DND-41 (cell line): ENCODE results near the gene PPP1R1C.

ENCODE experiments used
- ATAC-seq: fragments of 200-7000 bp; cut with Tn5 transposase; 3 replicates; pipeline ENCODE4 v1.9.1; 2021; ENCODE audit warnings: low read depth; ENCODE audit not compliant: insufficient read depth
- DNase-seq: peaks from one replicate; pipeline ENCODE4 v3.0.0-alpha.2; 2020
- H2AFZ ChIP-seq: 2 replicates; pipeline ENCODE4 v1.6.0; 2012; ENCODE audit warnings: low read depth, low read length
- H3K27ac ChIP-seq: 2 replicates; pipeline ENCODE4 v1.5.1; 2012; ENCODE audit warnings: low read length, inconsistent platforms
- H3K27me3 ChIP-seq: fragments of 200-600 bp; sonication (generic); 2 replicates; pipeline ENCODE4 v1.6.0; 2012; ENCODE audit warnings: low read length, mild to moderate bottlenecking, inconsistent platforms; ENCODE audit not compliant: insufficient read depth, poor library complexity
- H3K36me3 ChIP-seq: 2 replicates; pipeline ENCODE4 v1.5.1; 2012; ENCODE audit warnings: low read length, inconsistent platforms; ENCODE audit not compliant: insufficient read depth
- H3K4me1 ChIP-seq: 2 replicates; pipeline ENCODE4 v1.5.1; 2012; ENCODE audit warnings: mild to moderate bottlenecking, low read length; ENCODE audit not compliant: insufficient read depth
- H3K4me2 ChIP-seq: 2 replicates; pipeline ENCODE4 v1.6.0; 2012; ENCODE audit warnings: mild to moderate bottlenecking, moderate library complexity, low read length, inconsistent platforms; ENCODE audit not compliant: insufficient read depth
- H3K4me3 ChIP-seq, 2 experiments: fragments of 200-600 bp in 1 of 2; shearing (Covaris generic) in 1 of 2; 2 replicates each; pipeline ENCODE4 v1.5.1; 2012 to 2016; ENCODE audit warnings: inconsistent platforms in 2 of 2, low read length in 2 of 2, mild to moderate bottlenecking in 2 of 2, low read depth in 1 of 2, moderate library complexity in 1 of 2
- H3K79me2 ChIP-seq: 2 replicates; pipeline ENCODE4 v1.6.0; 2012; ENCODE audit warnings: low read length, inconsistent platforms; ENCODE audit not compliant: insufficient read depth
- H3K9ac ChIP-seq: 2 replicates; pipeline ENCODE4 v1.6.0; 2012; ENCODE audit warnings: low read depth, mild to moderate bottlenecking, inconsistent platforms, low read length, moderate library complexity
- H3K9me3 ChIP-seq: 2 replicates; pipeline ENCODE4 v1.5.1; 2012; ENCODE audit warnings: low read length, moderate library complexity, mild to moderate bottlenecking, inconsistent platforms; ENCODE audit not compliant: insufficient read depth, severe bottlenecking
- H4K20me1 ChIP-seq: 2 replicates; pipeline ENCODE4 v1.6.0; 2012; ENCODE audit warnings: low read length; ENCODE audit not compliant: insufficient read depth
- EZH2 ChIP-seq: IDR thresholded peaks from 3 replicates; pipeline ENCODE4 v1.6.1; 2012; ENCODE audit warnings: borderline replicate concordance, low read depth, mild to moderate bottlenecking, moderate library complexity, low read length, inconsistent platforms; ENCODE audit not compliant: severe bottlenecking
- TF ChIP-seq, protein P1 (sequence below): IDR thresholded peaks from 2 replicates; pipeline ENCODE4 v1.5.1; 2012; ENCODE audit warnings: borderline replicate concordance, low read length, moderate library complexity, mild to moderate bottlenecking; ENCODE audit not compliant: poor library complexity, severe bottlenecking; ENCODE audit errors: extremely low read depth

Gene PPP1R1C

GRCh38 chr2:182018218-182018617 is 32.6 kb downstream of the PPP1R1C start:
- H3K36me3 ChIP-seq = no peaks in the 10 kb centered on the region
- ATAC-seq = no peak
- peaks cover 3% of the 10 kb centered on the region for H3K9me3 ChIP-seq
- no peak overlapping the region for H3K27ac ChIP-seq
- no peaks in the 10 kb centered on the region for H3K27me3 ChIP-seq
- DNase-seq = no peak
- no peak overlapping the region for H3K4me2 ChIP-seq
- H3K4me1 ChIP-seq = peaks cover 22% of the 10 kb centered on the region
- no peaks in the 10 kb centered on the region for H4K20me1 ChIP-seq
- H3K9ac ChIP-seq = no peak overlapping the region
- no peak overlapping the region for H3K4me3 ChIP-seq
- H3K79me2 ChIP-seq = no peaks in the 10 kb centered on the region
- no peak overlapping the region for H2AFZ ChIP-seq
- TF ChIP-seq, protein P1, sequence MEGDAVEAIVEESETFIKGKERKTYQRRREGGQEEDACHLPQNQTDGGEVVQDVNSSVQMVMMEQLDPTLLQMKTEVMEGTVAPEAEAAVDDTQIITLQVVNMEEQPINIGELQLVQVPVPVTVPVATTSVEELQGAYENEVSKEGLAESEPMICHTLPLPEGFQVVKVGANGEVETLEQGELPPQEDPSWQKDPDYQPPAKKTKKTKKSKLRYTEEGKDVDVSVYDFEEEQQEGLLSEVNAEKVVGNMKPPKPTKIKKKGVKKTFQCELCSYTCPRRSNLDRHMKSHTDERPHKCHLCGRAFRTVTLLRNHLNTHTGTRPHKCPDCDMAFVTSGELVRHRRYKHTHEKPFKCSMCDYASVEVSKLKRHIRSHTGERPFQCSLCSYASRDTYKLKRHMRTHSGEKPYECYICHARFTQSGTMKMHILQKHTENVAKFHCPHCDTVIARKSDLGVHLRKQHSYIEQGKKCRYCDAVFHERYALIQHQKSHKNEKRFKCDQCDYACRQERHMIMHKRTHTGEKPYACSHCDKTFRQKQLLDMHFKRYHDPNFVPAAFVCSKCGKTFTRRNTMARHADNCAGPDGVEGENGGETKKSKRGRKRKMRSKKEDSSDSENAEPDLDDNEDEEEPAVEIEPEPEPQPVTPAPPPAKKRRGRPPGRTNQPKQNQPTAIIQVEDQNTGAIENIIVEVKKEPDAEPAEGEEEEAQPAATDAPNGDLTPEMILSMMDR = no peak
- no peak for TF ChIP-seq EZH2

- no peak overlapping the region for H3K4me2 ChIP-seq
- peaks cover 22% of the 10 kb centered on the region for H3K4me1 ChIP-seq
- H2AFZ ChIP-seq = no peak overlapping the region
- no peak overlapping the region for H3K27ac ChIP-seq
- no peaks in the 10 kb centered on the region for H3K79me2 ChIP-seq
- no peaks in the 10 kb centered on the region for H3K27me3 ChIP-seq
- no peak overlapping the region for H3K9ac ChIP-seq
- peaks cover 3% of the 10 kb centered on the region for H3K9me3 ChIP-seq
- no peaks in the 10 kb centered on the region for H3K36me3 ChIP-seq
- DNase-seq (no peak), ATAC-seq (no peak)
- no peak overlapping the region for H3K4me3 ChIP-seq
- H4K20me1 ChIP-seq = no peaks in the 10 kb centered on the region
- TF ChIP-seq, protein P1 = no peak
- TF ChIP-seq EZH2 = no peak
Measured at GRCh38 chr2:182019731-182020130, 34.1 kb downstream of the PPP1R1C start.

- no peak overlapping the region for H2AFZ ChIP-seq
- H3K9me3 ChIP-seq = peaks cover 3% of the 10 kb centered on the region
- peaks cover 22% of the 10 kb centered on the region for H3K4me1 ChIP-seq
- no peaks in the 10 kb centered on the region for H3K27me3 ChIP-seq
- no peak for TF ChIP-seq EZH2
- TF ChIP-seq, protein P1 = no peak
- no peaks in the 10 kb centered on the region for H4K20me1 ChIP-seq
- H3K79me2 ChIP-seq = no peaks in the 10 kb centered on the region
- H3K9ac ChIP-seq = no peak overlapping the region
- ATAC-seq = peak; percentile 78
- no peak for DNase-seq
- 0 out of 2 replicates have a peak overlapping the region, but pooled peaks have one; percentile 13 for H3K4me2 ChIP-seq
- no peak overlapping the region for H3K4me3 ChIP-seq
- peak overlapping the region; percentile 45 for H3K27ac ChIP-seq
- H3K36me3 ChIP-seq = no peaks in the 10 kb centered on the region
Measured at GRCh38 chr2:182020286-182021070, 34.8 kb downstream of the PPP1R1C start.
